T follicular helper cell (primary cell): ENCODE results near the gene ARHGEF28.

Experiments
- DNase-seq: peaks from one replicate; pipeline ENCODE4 v3.0.0-alpha.2; 2020; ENCODE audit warnings: low read depth

Gene ARHGEF28

DNA sequence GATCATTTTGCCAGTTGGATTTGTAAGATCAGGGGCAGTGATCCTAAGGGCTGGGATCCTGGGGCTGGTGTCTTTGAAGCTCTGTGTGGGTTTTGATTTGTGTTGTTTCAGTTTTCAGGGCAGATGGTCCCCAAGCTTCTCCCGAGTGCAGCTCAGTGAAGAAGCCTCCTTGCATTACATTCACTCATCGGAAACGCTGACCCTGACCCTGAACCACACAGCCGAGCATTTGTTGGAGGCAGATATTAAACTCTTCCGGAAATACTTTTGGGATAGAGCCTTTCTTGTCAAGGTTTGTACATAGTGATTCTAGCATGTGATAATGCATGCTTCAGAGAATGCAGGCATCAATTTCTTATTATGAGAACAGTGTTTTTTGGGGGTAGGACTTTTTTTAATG lies 150.4 kb downstream of the ARHGEF28 start:
- no peak for DNase-seq

DNA sequence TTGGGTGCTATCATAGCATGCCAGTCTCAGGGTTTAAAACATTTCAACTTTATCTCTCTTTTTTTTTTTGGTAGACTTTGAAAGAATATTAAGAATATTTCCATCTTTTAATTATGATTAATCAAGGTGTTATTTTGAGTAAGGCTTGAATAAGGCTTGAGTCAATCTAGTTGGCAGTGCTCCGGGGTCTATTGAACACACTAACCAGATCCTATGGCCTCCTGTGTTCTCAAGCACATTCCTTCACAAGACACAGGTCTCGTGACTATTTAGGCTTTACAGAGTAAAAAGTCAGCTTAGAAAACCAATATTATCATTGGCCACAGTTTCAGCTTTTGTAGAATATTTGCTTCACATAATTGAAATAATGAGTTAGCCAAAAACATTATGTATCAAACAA lies 151.2 kb downstream of the ARHGEF28 start:
- DNase-seq = no peak

DNA sequence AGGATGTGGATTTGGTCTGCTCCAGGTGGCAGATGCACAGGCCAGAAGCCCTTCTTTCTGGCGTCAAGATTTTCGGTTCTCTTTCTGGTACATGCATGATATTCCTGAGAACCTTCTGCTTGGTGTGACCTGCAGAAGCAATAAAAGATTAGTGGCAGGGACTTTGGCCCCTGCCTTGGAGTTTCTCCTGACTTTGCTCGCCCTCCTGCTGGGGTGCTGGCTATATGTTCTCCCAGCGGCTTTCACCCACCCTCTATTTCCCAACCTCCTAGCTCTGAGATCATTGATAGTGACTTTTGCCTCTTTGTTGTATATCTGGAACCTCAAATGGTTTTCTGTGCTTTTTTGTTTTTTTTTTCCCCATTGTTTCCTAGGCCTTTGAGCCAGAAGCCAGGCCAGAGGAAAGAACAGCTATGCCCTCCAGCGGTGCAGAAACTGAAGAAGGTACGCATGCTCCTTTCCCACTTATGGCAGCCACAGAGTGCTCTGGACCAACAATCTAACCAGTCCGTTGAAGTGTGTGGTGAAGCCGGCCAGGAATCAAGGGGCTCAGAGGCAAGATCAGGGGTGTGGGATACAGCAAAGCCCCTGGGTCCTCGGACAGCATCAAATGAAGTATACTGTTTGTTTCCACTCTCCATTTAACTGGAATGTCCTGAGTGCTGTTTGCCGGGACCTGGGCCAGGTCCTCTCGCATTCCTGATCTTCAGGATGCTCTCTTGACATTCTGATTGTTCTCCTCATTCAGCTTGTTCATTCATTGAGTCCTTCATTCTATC lies 154.5 kb downstream of the ARHGEF28 start:
- DNase-seq = no peak

DNA sequence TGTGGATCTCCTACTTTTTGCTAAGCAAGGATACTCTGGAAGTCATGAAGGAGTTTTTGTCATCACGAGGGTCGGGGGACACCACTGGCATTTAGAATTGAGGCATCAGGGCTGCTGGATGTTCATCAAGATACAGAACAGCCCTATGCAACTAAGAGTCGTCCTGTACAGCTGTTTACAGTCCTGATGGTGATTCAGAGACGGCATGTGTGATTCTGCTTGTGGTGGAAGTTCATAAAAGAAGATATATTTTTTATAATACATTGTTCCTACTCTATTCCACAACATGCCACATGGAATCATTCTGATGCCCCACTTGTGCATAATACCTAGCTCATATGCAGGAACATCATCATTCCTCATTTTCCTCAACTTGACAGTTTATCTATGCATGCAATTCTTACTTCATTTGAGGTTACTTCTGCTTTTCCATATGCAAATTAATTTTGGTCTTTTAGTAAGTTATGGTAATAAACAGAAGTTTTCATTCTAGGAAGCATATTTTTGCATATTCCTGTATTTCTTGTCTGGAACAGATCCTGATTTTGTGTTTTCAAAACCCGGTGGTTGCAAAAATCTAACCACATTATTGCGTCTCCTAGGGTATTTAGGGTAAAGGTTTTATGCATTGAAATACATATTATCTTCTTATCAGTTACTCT lies 155.2 kb downstream of the ARHGEF28 start:
- no peak for DNase-seq

DNA sequence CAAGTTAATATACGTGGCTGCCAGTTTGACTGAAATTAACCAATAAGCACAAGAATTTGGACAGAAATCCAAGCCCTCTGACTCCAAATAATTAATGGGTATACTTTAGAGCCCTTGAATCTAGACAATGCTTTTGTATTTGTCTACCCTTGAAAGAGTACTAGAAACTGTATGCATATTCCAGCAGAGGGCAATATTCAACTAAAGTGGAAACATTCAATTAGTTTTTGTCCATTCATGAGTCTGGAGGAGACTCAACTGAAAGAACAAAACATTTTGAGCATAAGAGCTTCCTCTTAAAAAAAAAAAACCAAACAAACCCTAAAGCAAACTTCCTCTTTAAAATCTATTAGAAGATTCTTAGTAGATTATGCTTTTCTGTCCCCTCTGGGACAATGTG lies 157.8 kb downstream of the ARHGEF28 start:
- no peak for DNase-seq

DNA sequence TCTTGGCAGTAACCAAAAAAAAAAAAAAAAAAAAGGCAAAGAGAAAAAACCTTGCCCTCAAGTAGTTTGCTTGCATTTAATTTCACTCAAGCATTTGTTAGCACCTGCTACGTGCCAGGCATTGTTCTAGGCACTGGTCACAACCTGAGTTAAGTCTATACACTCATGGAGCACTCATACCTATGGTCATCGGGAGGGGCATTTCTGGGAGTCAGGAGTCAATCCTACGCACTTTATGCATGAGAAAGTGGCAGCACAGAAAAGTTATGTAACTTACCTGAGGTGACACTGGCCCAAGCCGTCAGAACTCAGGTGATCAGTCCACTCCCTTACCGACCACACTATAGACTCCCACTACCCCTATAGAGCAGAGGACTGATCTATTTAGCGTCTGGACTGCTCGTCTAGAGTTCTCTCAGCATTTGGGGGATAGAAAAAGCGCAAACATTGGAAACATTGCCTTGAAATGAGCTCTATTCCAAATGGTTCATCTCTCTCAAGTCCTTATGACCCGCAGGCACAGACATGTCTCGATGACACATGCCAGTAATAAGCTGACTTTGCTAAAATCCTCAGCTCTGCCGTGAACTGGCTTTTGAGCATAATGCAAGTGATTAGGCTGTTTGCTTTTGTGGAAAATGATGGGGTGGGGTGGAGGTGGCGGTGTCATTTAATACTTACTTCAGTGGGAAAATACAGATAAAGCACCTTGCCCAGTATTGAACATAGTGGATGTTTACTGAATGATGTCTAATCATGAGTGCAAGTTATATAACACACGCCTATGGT lies 160.2 kb downstream of the ARHGEF28 start:
- DNase-seq = no peak

DNA sequence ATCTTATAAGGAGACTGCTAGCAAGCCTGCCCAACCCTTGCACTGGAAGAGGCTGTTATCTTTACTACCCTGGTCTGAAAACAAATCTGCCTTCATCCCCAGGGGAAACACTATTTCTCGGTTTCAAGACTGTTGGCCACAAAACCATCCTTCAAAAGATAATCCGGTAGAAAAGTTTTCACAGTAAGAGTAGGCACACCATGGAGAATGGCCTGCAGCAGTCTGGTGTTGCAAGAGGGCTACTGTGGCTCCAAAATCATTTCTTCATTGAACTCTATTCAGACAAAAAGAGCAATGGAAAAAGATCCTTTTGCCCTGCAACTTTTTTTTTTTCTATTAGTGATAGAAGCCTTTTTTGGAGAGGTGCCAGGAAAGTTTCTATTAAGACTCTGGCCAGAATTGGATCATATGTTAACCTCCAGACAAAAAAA lies 163.9 kb downstream of the ARHGEF28 start:
- DNase-seq = no peak

DNA sequence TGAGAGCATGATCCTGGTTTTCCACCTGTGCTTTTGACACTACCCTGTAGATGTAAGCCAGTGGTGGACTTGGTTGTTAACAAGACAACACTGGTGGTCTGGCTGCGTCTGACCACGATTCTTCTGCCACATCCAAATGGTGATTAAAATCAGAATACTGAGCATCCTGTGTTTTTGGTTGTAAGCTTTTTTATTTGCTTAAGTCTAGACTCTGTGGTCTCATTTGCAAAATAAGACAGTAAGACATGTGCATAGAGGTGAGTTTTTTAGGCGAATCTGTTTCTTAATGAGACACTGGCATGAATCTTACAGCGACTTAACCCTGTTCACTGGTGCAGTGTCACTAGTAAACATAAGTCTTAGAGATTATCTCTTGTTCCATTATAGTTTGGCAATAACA lies 165.4 kb downstream of the ARHGEF28 start:
- DNase-seq = no peak

DNA sequence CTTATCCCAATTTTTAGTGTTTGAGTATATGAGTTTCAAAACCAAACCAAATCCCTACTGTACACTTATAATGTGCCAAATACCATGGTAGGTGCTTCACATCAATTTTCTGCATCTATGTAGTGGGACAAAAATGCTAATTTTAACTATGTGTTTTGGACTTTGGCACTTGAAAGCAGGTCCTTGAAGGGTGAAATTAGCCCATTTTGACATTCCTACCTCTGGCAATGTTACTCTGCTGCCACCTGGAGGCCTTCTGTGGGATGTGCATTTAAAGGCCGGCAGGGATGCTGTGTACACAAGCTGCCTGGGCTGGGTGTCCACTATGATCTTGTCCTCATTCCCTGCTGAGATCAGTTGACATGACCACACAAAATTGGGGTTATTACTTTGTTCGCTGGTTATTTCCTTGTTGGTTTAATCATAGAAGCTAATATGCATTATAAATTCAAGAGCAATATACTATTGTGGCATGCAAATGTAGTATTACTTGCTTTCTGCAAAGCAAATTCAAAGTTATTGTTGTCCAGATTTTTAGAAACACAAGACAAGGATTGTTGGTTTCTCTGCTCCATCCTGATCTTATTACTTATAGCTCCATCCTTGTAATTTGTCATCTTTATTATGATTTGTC lies 166.8 kb downstream of the ARHGEF28 start:
- peak; percentile 36 for DNase-seq

DNA sequence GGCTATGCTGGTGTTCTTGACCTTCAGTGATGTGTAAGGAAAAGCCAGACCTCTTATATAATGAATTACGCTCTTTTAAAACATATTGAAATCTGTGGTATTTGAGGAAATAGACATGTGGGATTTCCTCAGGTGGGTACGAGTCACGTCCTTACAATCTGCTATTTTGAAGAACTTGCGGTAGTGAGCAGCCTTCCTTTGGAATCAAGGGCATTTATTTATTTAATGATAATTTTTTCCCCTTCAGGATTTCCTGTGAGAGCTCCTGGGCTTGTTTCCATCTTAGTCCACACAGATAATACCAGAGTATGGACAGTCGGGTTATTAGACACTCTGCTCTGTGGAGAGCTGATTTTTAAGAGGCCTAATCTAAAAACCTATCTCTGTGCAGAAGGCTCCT lies 167.9 kb downstream of the ARHGEF28 start:
- DNase-seq = no peak

DNA sequence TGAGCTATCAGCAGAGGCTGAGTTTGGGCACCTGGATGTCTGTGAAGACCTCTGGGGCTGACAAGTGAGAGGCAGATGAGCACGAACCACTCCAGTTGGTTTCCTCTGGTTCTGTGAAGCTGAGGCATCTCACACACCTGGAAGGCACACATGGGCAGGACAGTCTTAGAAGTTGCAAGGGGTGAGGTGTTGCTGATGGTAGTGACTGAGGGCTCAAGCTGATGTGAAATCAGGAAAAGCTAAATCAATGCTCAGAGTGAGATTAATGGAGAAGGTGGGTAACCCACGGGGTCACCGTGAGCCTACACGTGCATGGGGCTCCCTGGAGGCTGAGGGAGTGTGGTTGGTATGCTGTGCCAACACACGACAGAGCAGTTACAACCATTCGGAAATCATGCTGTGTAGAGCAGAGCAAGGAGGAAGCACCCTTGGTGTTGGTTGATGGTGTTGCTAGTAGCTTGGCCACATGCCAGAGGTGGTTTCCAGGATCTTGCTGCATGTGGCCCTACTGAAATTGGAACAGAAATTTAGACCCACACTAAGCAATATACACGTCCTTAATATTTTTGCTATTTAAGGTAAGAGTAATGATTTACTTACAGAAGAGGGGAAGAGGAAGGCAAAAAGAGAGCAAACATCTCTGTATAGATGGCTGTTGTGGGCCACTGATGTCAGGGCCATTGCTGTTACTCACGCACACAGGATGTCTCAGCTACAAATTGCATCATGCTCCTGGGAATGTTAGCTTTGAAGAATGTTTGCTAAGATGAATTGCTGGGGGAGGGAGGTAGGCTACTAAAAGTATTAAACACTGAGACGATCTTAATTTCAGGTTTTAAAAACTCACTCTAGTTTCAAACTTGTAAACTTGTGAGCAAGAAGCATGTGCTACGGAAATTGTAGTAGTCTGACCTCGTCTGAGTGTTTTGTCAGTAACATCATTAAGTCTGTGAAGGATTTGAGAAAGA lies 170.5 kb downstream of the ARHGEF28 start:
- DNase-seq = no peak

DNA sequence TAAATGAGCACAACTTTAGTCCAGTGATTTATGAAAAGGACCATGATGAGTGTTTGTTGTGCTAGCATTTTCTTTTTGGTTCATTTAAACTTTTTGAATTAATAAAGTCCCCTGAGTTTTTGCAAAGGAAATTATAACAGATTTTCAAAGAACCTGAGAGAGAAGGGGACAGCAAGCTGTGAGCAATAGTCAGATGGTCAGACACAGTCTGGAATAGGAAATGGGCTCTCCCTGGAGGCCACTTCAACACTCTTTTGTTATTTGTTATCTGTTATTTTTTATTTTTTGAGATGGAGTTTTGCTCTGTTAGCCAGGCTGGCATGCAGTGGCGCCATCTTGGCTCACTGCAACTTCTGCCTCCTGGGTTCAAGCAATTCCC lies 171.1 kb downstream of the ARHGEF28 start:
- no peak for DNase-seq

DNA sequence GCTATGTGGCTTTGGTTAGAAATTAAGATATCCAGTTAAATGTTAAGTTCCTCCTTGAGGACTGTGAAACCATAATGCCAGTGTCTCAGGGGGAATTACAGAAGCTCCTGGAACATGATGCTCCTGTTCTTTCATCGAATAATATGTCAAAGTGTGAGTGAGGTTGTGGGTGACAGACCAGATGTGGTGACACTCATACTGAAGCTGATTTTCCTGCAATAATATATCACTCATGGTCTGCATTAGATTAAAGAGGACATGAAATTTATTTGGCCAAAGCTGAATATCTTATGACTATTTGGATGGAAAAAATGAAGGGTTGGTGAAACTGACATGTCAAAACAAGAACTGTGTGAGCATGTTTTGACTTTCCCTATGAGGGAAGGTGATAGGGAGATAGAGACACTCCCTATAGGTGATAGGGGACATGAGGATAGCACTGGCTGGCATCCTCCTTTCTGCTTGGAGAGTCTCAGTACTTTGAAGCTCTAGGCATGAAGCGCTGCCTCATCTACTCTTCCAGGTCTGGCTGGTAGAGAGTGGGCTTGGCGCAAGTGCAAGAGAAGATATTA lies 173.5 kb downstream of the ARHGEF28 start:
- DNase-seq = no peak

DNA sequence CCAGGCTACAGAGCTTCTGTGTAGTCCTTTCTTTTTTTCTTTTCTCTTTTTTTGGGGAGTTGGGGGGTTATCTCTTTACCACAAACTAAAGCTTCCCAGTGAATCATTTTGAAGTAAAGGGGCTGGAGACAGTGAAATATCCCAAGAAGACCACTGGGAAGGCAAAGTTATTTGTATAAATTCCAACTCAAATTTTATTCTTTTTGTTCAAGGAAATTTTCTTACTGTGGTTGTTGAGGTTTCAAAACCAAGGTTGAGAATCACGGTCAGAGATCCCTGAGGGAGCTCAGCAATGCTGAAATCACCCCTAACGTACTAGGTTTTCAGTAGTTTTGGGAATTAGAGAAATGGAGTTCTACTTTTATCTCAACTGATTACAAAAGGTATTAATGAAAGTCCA lies 175.7 kb downstream of the ARHGEF28 start:
- no peak for DNase-seq

DNA sequence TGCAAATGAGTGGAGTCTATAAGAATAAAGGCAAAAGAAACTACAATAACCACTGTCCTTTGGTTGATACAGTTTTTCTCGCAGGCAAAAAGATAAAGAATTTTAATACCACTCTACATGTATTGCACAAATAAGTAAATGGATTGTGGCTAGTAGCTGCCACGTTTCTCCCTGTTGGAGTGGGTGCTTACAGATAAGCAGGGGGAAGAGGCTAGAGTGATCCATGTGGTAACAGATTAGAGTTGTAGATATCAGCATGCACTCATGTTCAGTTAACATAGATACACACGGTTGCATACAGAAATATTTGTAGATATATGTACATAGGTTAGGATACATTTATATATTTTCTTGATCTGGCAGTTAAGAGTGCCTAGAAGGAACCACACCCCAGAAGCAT lies 179.5 kb downstream of the ARHGEF28 start:
- no peak for DNase-seq

DNA sequence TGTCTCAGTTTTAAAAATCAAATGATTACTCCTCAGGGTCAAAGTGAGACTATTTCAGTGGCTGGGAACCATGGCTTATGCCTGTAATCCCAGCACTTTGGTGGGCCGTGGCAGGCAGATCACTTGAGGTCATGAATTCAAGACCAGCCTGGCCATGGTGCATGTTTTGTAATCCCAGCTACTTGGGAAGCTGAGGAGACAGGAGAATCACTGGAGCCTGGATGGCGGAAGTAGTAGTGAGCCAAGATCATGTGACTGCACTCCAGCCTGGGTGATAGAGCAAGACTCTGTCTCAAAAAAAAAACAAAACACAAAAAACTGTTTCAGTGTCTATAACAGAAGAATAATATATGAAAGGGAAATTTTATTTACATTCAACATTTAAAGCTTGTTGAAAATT lies 182.9 kb downstream of the ARHGEF28 start:
- DNase-seq = no peak

DNA sequence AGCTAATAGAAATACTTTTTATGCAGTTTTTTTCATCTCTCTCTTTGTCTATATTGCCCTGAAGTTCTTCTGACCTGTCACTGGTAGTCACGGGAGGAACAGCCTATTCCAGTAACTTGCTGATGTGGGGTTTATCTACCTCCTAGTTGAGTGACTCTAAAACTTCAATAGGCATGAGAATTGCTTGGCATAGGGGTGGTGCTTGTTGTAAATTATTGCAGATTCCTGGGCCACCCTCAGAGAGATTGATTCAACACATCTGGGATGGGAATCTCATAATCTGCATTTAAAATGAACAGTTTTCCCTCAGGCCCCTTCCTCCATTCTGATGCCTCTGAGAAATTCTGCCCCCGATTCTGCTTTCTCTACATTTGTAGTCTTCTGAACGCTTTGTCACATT lies 184.4 kb downstream of the ARHGEF28 start:
- no peak for DNase-seq

DNA sequence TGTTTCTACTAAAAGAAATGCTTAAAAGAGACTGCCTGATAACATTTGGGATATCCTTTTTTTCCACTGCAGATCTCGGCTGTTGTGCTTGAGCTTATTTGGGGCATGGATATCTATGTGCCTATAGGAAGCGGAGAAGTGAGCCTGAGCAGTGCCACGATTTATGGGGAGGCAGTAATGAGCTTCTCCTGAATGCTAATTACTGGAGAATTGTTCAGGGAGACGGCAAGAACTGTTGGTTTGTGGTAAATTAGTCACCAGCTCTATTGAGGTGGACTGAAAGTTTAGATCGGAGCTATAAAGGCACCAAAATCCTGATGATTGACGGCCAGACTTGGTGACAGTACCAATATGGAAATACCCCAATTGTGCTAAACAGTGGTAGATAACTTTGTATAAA lies 186.5 kb downstream of the ARHGEF28 start:
- no peak for DNase-seq

DNA sequence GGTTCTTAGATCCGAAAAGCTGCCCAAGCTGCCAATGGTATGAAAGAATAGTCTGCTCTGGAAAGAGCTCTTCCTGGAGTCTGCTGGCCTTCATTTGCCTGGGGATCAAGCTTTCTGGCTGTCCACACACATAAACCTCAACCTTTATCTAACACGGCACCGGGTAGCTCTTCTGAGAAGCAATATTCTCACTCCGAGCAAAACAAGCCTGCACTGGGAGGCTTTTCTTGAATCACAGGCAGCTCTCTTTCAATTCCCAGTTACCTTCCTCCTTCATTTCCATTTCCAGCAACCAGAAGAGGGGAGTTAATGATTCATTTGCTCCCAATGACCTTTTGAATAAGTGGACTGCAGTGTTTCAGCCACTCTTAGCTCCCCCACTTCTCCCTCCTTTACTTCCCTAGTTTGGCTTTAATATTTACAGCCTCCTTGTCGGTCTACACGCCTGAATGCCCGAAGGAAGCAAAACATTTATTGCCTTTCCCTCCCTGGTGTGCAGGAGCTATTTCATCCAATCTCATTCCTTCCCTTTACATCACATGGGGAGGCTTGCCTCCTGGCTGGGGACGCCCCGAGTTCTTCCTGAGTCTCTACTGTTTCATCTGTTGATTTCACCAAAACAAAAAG lies 187.1 kb downstream of the ARHGEF28 start:
- DNase-seq = no peak

DNA sequence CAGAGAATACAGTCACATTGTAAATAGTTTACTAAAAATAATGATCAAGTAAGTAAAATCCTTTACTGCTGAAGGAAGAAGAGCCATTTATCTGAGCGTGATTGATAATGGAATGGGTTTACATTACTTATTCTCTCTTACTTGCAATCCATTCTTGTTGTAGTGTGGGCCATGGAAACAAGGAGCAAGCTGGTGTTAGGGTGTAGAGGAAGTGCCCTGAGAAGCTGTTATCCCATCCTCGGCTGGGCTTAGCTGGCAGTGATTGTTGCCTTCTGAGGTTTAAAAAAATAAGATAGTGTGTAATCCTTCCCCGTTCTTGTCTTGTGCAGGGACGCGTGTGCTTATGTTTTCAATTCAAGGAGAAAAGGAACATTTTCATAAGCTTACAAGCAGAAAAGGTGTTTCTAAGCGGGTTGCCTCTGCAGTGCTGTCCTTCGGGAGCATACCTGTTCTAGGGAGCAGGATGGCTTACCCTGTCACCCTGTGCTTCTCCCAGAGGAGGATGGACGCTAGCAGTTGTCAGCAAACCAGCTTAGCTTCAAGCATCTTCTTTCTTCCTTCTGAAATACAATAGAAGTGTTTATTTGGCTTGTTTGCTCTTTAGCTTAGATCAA lies 188.3 kb downstream of the ARHGEF28 start:
- DNase-seq = no peak
